Parathyroid adenoma (tissue), 2 donors: Measurements from ENCODE around the gene PIP4K2B.

Experiments used
- H2AFZ ChIP-seq: fragments of 300-600 bp; sonication (generic); one replicate; pipeline ENCODE4 v1.7.0; 2017; ENCODE audit warnings: antibody characterized with exemption, mild to moderate bottlenecking
- H3K27ac ChIP-seq: fragments of 300-600 bp; sonication (generic); one replicate; pipeline ENCODE4 v1.7.0; 2017
- H3K27me3 ChIP-seq: fragments of 300-600 bp; sonication (generic); one replicate; pipeline ENCODE4 v1.7.0; 2017; ENCODE audit warnings: low read length; ENCODE audit not compliant: control insufficient read depth, insufficient read depth
- H3K36me3 ChIP-seq: fragments of 300-600 bp; sonication (generic); one replicate; pipeline ENCODE4 v1.7.0; 2017; ENCODE audit warnings: low read length; ENCODE audit not compliant: control insufficient read depth, insufficient read depth
- H3K4me1 ChIP-seq: fragments of 300-600 bp; sonication (generic); one replicate; pipeline ENCODE4 v1.7.0; 2017; ENCODE audit warnings: control low read depth
- H3K4me2 ChIP-seq: fragments of 300-600 bp; sonication (generic); one replicate; pipeline ENCODE4 v1.7.0; 2017; ENCODE audit warnings: low read length
- H3K4me3 ChIP-seq: fragments of 300-600 bp; sonication (generic); one replicate; pipeline ENCODE4 v1.7.0; 2017; ENCODE audit warnings: low read depth, low read length
- H3K79me2 ChIP-seq: fragments of 300-600 bp; sonication (generic); one replicate; pipeline ENCODE4 v1.7.0; 2017; ENCODE audit warnings: control low read depth
- H3K9ac ChIP-seq: fragments of 300-600 bp; sonication (generic); one replicate; pipeline ENCODE4 v1.7.0; 2017; ENCODE audit warnings: mild to moderate bottlenecking
- H3K9me3 ChIP-seq: fragments of 300-600 bp; sonication (generic); one replicate; pipeline ENCODE4 v1.7.0; 2017; ENCODE audit warnings: low read length; ENCODE audit not compliant: control insufficient read depth
- TF ChIP-seq, protein P1 (sequence below): fragments of 300-600 bp; sonication (generic); IDR thresholded peaks from one replicate; pipeline ENCODE4 v1.7.0; 2017; ENCODE audit warnings: antibody characterized with exemption, mild to moderate bottlenecking
- donor health status: primary hyperparathyroidism.

PIP4K2B gene

GRCh38 chr17:38743556-38744171 is 55.7 kb downstream of the PIP4K2B start:
- Histone ChIP-seq H3K79me2 (peaks cover 13% of the 10 kb centered on the region), H3K27me3 (no peaks in the 10 kb centered on the region), H3K9me3 (no peaks in the 10 kb centered on the region), H3K4me3 (no peak overlapping the region), H3K4me2 (no peak overlapping the region), H3K4me1 (peaks cover 24% of the 10 kb centered on the region), H3K9ac (no peak overlapping the region), H3K27ac (no peak overlapping the region), H3K36me3 (no peaks in the 10 kb centered on the region), H2AFZ (no peak overlapping the region)
- TF ChIP-seq, protein P1, sequence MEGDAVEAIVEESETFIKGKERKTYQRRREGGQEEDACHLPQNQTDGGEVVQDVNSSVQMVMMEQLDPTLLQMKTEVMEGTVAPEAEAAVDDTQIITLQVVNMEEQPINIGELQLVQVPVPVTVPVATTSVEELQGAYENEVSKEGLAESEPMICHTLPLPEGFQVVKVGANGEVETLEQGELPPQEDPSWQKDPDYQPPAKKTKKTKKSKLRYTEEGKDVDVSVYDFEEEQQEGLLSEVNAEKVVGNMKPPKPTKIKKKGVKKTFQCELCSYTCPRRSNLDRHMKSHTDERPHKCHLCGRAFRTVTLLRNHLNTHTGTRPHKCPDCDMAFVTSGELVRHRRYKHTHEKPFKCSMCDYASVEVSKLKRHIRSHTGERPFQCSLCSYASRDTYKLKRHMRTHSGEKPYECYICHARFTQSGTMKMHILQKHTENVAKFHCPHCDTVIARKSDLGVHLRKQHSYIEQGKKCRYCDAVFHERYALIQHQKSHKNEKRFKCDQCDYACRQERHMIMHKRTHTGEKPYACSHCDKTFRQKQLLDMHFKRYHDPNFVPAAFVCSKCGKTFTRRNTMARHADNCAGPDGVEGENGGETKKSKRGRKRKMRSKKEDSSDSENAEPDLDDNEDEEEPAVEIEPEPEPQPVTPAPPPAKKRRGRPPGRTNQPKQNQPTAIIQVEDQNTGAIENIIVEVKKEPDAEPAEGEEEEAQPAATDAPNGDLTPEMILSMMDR = no peak

DNA sequence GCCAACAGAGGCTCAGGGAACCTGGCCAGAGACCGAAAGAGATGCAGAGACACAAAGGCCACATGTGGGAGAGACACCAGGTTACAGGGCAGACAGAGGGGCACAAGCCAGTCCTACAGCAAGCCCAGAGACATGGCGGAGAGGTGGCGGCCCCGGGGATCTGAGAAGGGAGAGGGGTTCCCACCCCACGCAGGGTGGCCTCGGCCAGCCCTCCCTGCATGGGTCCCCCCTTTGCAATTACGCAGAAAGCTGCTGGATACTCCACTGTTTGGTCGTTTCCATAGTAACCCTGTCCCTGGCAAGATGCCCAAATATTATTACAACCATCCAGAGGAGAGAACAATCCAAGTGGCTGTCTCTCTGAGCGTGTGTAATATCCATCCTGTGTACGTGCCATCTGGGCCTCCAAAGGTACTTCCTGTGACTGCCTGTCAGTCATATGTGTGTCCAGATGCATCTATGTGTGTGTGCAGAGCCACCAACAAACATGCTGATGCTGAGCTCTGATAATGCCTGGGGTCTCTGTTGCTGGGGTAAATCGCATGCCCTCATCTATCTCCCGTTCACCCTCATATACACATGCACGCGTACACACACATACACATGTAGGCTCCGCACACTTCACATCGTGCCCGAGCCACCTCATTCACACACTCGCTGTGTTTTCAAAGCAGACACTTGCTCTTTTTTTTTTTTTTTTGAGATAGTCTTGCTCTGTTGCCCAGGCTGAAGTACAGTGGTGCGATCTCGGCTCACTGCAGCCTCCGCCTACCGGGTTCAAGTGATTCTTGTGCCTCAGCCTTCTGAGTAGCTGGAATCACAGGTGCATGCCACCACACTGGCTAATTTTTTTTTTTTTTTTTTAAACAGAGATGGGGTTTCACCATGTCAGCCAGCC is 56.7 kb downstream of the PIP4K2B start:
- Histone ChIP-seq H3K36me3 (no peaks in the 10 kb centered on the region), H3K4me1 (peaks cover 24% of the 10 kb centered on the region), H3K9me3 (no peaks in the 10 kb centered on the region), H3K27me3 (no peaks in the 10 kb centered on the region), H3K9ac (no peak overlapping the region), H3K4me2 (no peak overlapping the region), H3K4me3 (no peak overlapping the region), H3K79me2 (peaks cover 11% of the 10 kb centered on the region), H2AFZ (no peak overlapping the region), H3K27ac (peak overlapping the region; percentile 66)
- TF ChIP-seq, protein P1 = no peak

DNA sequence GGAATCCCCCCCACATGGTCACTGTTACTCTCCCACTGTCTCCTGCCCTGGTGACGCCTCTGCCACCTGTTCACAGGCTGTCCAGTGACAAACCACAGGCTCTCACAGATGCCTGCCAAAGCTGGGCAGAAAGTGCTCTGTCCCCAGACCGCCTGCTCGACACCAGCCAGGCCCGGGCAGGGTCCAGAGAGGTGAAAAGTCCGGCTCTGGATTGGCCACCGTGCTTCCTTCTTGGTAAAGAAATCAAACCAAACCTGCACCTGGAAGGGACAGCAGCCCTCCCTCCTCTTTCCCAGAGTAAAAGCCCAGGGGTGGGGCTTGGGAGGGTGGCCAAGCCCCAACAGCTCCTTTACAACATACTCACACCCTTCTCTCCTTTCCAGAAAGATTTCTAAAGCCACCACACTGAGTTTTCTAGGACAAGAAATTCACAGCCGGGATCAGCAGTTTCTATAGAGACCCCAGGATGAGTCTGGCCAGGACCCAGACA is 57.4 kb downstream of the PIP4K2B start:
- H3K4me2 ChIP-seq = no peak overlapping the region
- H3K36me3 ChIP-seq = no peaks in the 10 kb centered on the region
- H3K79me2 ChIP-seq = peaks cover 10% of the 10 kb centered on the region
- no peaks in the 10 kb centered on the region for H3K27me3 ChIP-seq
- H3K9ac ChIP-seq = no peak overlapping the region
- TF ChIP-seq, protein P1 = no peak
- no peaks in the 10 kb centered on the region for H3K9me3 ChIP-seq
- no peak overlapping the region for H3K4me3 ChIP-seq
- peak overlapping the region; percentile 66 for H3K27ac ChIP-seq
- H2AFZ ChIP-seq = no peak overlapping the region
- H3K4me1 ChIP-seq = peaks cover 24% of the 10 kb centered on the region

- Histone ChIP-seq H3K4me1 (peaks cover 20% of the 10 kb centered on the region), H3K9ac (no peak overlapping the region), H3K27ac (no peak overlapping the region), H3K27me3 (no peaks in the 10 kb centered on the region), H2AFZ (no peak overlapping the region), H3K9me3 (no peaks in the 10 kb centered on the region), H3K4me2 (no peak overlapping the region), H3K4me3 (no peak overlapping the region), H3K36me3 (no peaks in the 10 kb centered on the region), H3K79me2 (peaks cover 6% of the 10 kb centered on the region)
- TF ChIP-seq, protein P1 = no peak
Observed at GRCh38 chr17:38741461-38741860, 57.9 kb downstream of the PIP4K2B start.
